ENCODE data around the gene LHX2. TPM values are rescaled to one million over a fixed set of nuclear protein-coding genes. Genes with fewer than 3 reads are reported as not detected.

The LHX2 gene
- total and polyA plus RNA-seq, 9 of the 15 experiments (the other 6 are each of a cell fraction or from before 2014, with no cell fraction given) = 0.07 TPM; not detected in 8

GRCh38 chr9:124046189-124046588 lies 34.6 kb downstream of the LHX2 start:
- intact Hi-C loops (cut with micrococcal nuclease) = no loop called here
- H2AFZ ChIP-seq (ENCODE audit: low read depth, low read length) = no peak overlapping the region
- H3K9me1 ChIP-seq (ENCODE audit: control insufficient read depth, insufficient read depth, low read length) = no peaks in the 10 kb centered on the region
- POLR2A ChIA-PET = no interaction called here
- WGBS (ENCODE audit: insufficient coverage, low coverage, missing lambda C conversion rate) = 11% methylated on average over 9 of the region's 10 CpGs
- DNase-seq (ENCODE audit: extremely low read depth in 1 of 4, low spot score in 3 of 4) (no peak), ATAC-seq (no peak), FAIRE-seq (no peak)
- peaks cover under 1 to 13% of the 10 kb centered on the region in 2 experiments; a peak in 4 of 5 replicates for H3K4me1 ChIP-seq (replicated peaks in 1 of 2; ENCODE audit: control insufficient read depth in 2 of 2, insufficient read depth in 2 of 2, low read length in 2 of 2)
- BruUV-seq (replicated peaks) = no TSS peak
- 0 out of 2 replicates have a peak, but pooled peaks cover 15% of the 10 kb centered on the region for H4K20me1 ChIP-seq (replicated peaks; ENCODE audit: control insufficient read depth, insufficient read depth, low read length)
- H3K36me3 ChIP-seq (ENCODE audit: control insufficient read depth, insufficient read depth, low read length) = no peaks in the 10 kb centered on the region
- H3K4me2 ChIP-seq (ENCODE audit: insufficient read depth, low read length) = no peak overlapping the region
- CTCF ChIA-PET (ENCODE audit: low intra/inter-chr PET ratio) = no interaction called here
- H3K4me3 ChIP-seq = no peak overlapping the region
- no peaks in the 10 kb centered on the region for H3K9me3 ChIP-seq (replicated peaks; ENCODE audit: control insufficient read depth, insufficient read depth, low read depth, low read length)
- H3K27me3 ChIP-seq (ENCODE audit: control insufficient read depth in 2 of 2, insufficient read depth in 2 of 2, low read length in 2 of 2) = peaks cover 20 to 56% of the 10 kb centered on the region in 2 experiments
- no peaks in the 10 kb centered on the region for H3K79me2 ChIP-seq (ENCODE audit: control insufficient read depth, insufficient read depth, low read length)
- in situ Hi-C loops (cut with MboI) = no loop called here
- TF ChIP-seq KDM1A (IDR thresholded peaks at IDR 0.05) (no peak), RBM25 (IDR thresholded peaks at IDR 0.05; ENCODE audit: low read depth, low read length, severe bottlenecking) (peak; percentile 60), ZBTB7A (IDR thresholded peaks at IDR 0.05; ENCODE audit: borderline replicate concordance, control insufficient read depth, low read depth, low read length) (no peak)
- no peak overlapping the region for H3K27ac ChIP-seq (ENCODE audit: extremely low read depth, low read depth, low read length)
- no peak overlapping the region for H3K9ac ChIP-seq (ENCODE audit: insufficient read depth in 1 of 2, low read depth in 2 of 2, low read length in 2 of 2)

DNA sequence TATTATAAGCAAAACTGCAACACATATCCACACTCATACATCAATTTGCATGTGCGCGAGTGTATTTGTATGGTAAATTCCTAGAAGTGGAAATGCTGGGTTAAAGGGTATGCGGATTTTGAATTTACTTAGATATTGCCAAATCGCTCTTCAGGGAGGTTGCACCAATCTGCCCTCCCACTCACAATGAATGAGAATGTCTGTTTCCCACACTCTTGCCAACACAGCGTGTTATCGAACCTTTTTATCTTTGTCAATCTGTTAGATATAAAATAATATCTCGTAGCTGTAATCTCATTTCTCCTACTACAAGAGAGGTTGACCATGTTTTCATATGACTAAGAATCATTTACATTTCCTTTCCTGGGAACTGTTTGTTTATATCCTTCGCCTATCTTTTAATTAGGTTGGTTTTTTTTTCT lies 35.7 kb downstream of the LHX2 start:
- 0 out of 2 replicates have a peak, but pooled peaks cover 15% of the 10 kb centered on the region for H4K20me1 ChIP-seq (replicated peaks; ENCODE audit: control insufficient read depth, insufficient read depth, low read length)
- no peaks in the 10 kb centered on the region for H3K9me3 ChIP-seq (replicated peaks; ENCODE audit: control insufficient read depth, insufficient read depth, low read depth, low read length)
- H3K27ac ChIP-seq (ENCODE audit: extremely low read depth, low read depth, low read length) = no peak overlapping the region
- no peak for DNase-seq (ENCODE audit: extremely low read depth in 1 of 4, low spot score in 3 of 4)
- no peak overlapping the region for H3K9ac ChIP-seq (ENCODE audit: insufficient read depth in 1 of 2, low read depth in 2 of 2, low read length in 2 of 2)
- no TSS peak for BruUV-seq (replicated peaks)
- 10% methylated on average over 8 of the region's 8 CpGs for WGBS (ENCODE audit: insufficient coverage, low coverage, missing lambda C conversion rate)
- H2AFZ ChIP-seq (ENCODE audit: low read depth, low read length) = no peak overlapping the region
- no peak for ATAC-seq
- CTCF ChIA-PET (ENCODE audit: low intra/inter-chr PET ratio) = no interaction called here
- in situ Hi-C loops (cut with MboI) (no loop called here), intact Hi-C loops (cut with micrococcal nuclease) (no loop called here)
- H3K36me3 ChIP-seq (ENCODE audit: control insufficient read depth, insufficient read depth, low read length) = no peaks in the 10 kb centered on the region
- H3K4me2 ChIP-seq (ENCODE audit: insufficient read depth, low read length) = no peak overlapping the region
- no peaks in the 10 kb centered on the region for H3K79me2 ChIP-seq (ENCODE audit: control insufficient read depth, insufficient read depth, low read length)
- no peak for FAIRE-seq
- peaks cover 21 to 55% of the 10 kb centered on the region in 2 experiments for H3K27me3 ChIP-seq (ENCODE audit: control insufficient read depth in 2 of 2, insufficient read depth in 2 of 2, low read length in 2 of 2)
- POLR2A ChIA-PET = no interaction called here
- no peak overlapping the region for H3K4me3 ChIP-seq
- H3K9me1 ChIP-seq (ENCODE audit: control insufficient read depth, insufficient read depth, low read length) = peaks cover 4% of the 10 kb centered on the region
- peaks cover 0 to 9% of the 10 kb centered on the region in 2 experiments; a peak in 3 of 5 replicates for H3K4me1 ChIP-seq (replicated peaks in 1 of 2; ENCODE audit: control insufficient read depth in 2 of 2, insufficient read depth in 2 of 2, low read length in 2 of 2)
- no peak for TF ChIP-seq MCM2 (IDR thresholded peaks at IDR 0.05; ENCODE audit: low read depth)
- no peak for TF ChIP-seq SMARCB1 (IDR thresholded peaks at IDR 0.05; ENCODE audit: insufficient read length, low read depth)
- no peak for TF ChIP-seq CBX3 (IDR thresholded peaks at IDR 0.05; ENCODE audit: borderline replicate concordance in 1 of 2, low read length in 2 of 2)
- no peak for TF ChIP-seq ZNF197 (CRISPR knock-in tag; IDR thresholded peaks at IDR 0.05; ENCODE audit: low read depth)
- TF ChIP-seq, protein P1, sequence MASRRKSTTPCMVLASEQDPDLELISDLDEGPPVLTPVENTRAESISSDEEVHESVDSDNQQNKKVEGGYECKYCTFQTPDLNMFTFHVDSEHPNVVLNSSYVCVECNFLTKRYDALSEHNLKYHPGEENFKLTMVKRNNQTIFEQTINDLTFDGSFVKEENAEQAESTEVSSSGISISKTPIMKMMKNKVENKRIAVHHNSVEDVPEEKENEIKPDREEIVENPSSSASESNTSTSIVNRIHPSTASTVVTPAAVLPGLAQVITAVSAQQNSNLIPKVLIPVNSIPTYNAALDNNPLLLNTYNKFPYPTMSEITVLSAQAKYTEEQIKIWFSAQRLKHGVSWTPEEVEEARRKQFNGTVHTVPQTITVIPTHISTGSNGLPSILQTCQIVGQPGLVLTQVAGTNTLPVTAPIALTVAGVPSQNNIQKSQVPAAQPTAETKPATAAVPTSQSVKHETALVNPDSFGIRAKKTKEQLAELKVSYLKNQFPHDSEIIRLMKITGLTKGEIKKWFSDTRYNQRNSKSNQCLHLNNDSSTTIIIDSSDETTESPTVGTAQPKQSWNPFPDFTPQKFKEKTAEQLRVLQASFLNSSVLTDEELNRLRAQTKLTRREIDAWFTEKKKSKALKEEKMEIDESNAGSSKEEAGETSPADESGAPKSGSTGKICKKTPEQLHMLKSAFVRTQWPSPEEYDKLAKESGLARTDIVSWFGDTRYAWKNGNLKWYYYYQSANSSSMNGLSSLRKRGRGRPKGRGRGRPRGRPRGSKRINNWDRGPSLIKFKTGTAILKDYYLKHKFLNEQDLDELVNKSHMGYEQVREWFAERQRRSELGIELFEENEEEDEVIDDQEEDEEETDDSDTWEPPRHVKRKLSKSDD (conservative IDR thresholded peaks at IDR 0.05; ENCODE audit: low read length) = no peak
- no peak for TF ChIP-seq ATF1 (CRISPR knock-in tag; IDR thresholded peaks at IDR 0.05)
- no peak for TF ChIP-seq ATF1 (tag; IDR thresholded peaks at IDR 0.05)
- TF ChIP-seq, protein P2, sequence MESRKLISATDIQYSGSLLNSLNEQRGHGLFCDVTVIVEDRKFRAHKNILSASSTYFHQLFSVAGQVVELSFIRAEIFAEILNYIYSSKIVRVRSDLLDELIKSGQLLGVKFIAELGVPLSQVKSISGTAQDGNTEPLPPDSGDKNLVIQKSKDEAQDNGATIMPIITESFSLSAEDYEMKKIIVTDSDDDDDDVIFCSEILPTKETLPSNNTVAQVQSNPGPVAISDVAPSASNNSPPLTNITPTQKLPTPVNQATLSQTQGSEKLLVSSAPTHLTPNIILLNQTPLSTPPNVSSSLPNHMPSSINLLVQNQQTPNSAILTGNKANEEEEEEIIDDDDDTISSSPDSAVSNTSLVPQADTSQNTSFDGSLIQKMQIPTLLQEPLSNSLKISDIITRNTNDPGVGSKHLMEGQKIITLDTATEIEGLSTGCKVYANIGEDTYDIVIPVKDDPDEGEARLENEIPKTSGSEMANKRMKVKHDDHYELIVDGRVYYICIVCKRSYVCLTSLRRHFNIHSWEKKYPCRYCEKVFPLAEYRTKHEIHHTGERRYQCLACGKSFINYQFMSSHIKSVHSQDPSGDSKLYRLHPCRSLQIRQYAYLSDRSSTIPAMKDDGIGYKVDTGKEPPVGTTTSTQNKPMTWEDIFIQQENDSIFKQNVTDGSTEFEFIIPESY (CRISPR knock-in tag; IDR thresholded peaks at IDR 0.05) = no peak
- TF ChIP-seq NFE2 (IDR thresholded peaks at IDR 0.05; ENCODE audit: low read depth) = no peak
